Measurements from ENCODE around the gene SPATA6L. TPM values are rescaled to one million over a fixed set of nuclear protein-coding genes. Genes with fewer than 3 reads are reported as not detected.

SPATA6L gene
- polyA plus RNA-seq, 1 of the 3 experiments (the other 2 are of a cell fraction): 0.44 TPM

GRCh38 chr9:4678679-4679267, 12.5 kb upstream of the SPATA6L start:
- Histone ChIP-seq H3K9me3 (no peaks in the 10 kb centered on the region), H3K4me2 (peak overlapping the region; percentile 95), H3F3A (replicated peaks; ENCODE audit: insufficient read depth) (peaks cover 14% of the 10 kb centered on the region), H4K20me1 (ENCODE audit: insufficient read depth) (no peaks in the 10 kb centered on the region), H3K79me2 (ENCODE audit: insufficient read depth) (peaks cover 41% of the 10 kb centered on the region), H3K27me3 (ENCODE audit: insufficient read depth) (no peaks in the 10 kb centered on the region), H3K9me2 (no peaks in the 10 kb centered on the region), H3K9ac (peak overlapping the region; percentile 91), H3K36me3 (replicated peaks in 1 of 2; ENCODE audit: control insufficient read depth in 1 of 2, insufficient read depth in 2 of 2, low read length in 1 of 2) (peaks cover 0 to 3% of the 10 kb centered on the region in 2 experiments), H3K27ac (ENCODE audit: low read depth in 2 of 2, low read length in 1 of 2) (peak overlapping the region; percentile 96 to 97), H2AFZ (ENCODE audit: low read depth) (peak overlapping the region; percentile 88), H3K4me3 (ENCODE audit: low read depth in 2 of 2, low read length in 1 of 2) (peak overlapping the region; percentile 80 to 85), H3K4me1 (ENCODE audit: control insufficient read depth in 1 of 2, insufficient read depth in 2 of 2, low read depth in 1 of 2, low read length in 1 of 2) (peaks cover 3 to 5% of the 10 kb centered on the region in 2 experiments; a peak in 3 of 4 replicates)
- ChIA-PET CTCF (interaction anchor here (1.3 to 1.4 kb wide), 2 partner anchors 16 to 62 kb away, joined by 3 to 6 read pairs; partner anchors contain the start of gene PLPP6), POLR2A (interaction anchor here (1.0 to 1.4 kb wide), 6 partner anchors 13 to 62 kb away, joined by 3 to 17 read pairs (median 5); partner anchors contain the start of genes PLPP6 and SPATA6L)
- WGBS (ENCODE audit: low lambda C conversion rate): 2% methylated on average over 16 of the region's 16 CpGs
- TF ChIP-seq YY1 (IDR thresholded peaks at IDR 0.05; ENCODE audit: low read depth): peak; percentile 80; the same call in 1 of the 2 replicates
- peak; percentile 82 for TF ChIP-seq MAX (IDR thresholded peaks at IDR 0.05; ENCODE audit: low read depth)
- TF ChIP-seq USF2 (IDR thresholded peaks at IDR 0.05; ENCODE audit: borderline replicate concordance, low read depth, low read length): no peak
- peak; percentile 28 for DNase-seq

GRCh38 chr9:4677392-4677791, 11.1 kb upstream of the SPATA6L start:
- 89% methylated on average over 3 of the region's 3 CpGs for WGBS (ENCODE audit: low lambda C conversion rate)
- Histone ChIP-seq H3K27ac (ENCODE audit: low read depth in 2 of 2, low read length in 1 of 2) (no peak overlapping the region), H3K36me3 (replicated peaks in 1 of 2; ENCODE audit: control insufficient read depth in 1 of 2, insufficient read depth in 2 of 2, low read length in 1 of 2) (no peaks in the 10 kb centered on the region), H3K4me2 (no peak overlapping the region), H3K79me2 (ENCODE audit: insufficient read depth) (peaks cover 30% of the 10 kb centered on the region), H3F3A (replicated peaks; ENCODE audit: insufficient read depth) (peaks cover 14% of the 10 kb centered on the region), H3K4me1 (ENCODE audit: control insufficient read depth in 1 of 2, insufficient read depth in 2 of 2, low read depth in 1 of 2, low read length in 1 of 2) (peaks cover 3 to 5% of the 10 kb centered on the region in 2 experiments; a peak in 3 of 4 replicates), H3K27me3 (ENCODE audit: insufficient read depth) (no peaks in the 10 kb centered on the region), H3K4me3 (ENCODE audit: low read depth in 2 of 2, low read length in 1 of 2) (no peak overlapping the region), H3K9me3 (no peaks in the 10 kb centered on the region), H3K9me2 (no peaks in the 10 kb centered on the region), H4K20me1 (ENCODE audit: insufficient read depth) (no peaks in the 10 kb centered on the region), H2AFZ (ENCODE audit: low read depth) (no peak overlapping the region), H3K9ac (no peak overlapping the region)
- DNase-seq: no peak
- POLR2A ChIA-PET: no interaction called here
- TF ChIP-seq REST (IDR thresholded peaks at IDR 0.05; ENCODE audit: low read depth, low read length) (no peak), RCOR1 (IDR thresholded peaks at IDR 0.05; ENCODE audit: low read length) (no peak), EP300 (IDR thresholded peaks at IDR 0.05; ENCODE audit: borderline replicate concordance in 1 of 2, low read depth in 1 of 2, low read length in 1 of 2) (no peak), TEAD4 (IDR thresholded peaks at IDR 0.05; ENCODE audit: borderline replicate concordance, insufficient read depth) (no peak)
- CTCF ChIA-PET: interaction anchor here (1.0 kb wide), 1 partner anchor 11 kb away, joined by 5 read pairs; the partner anchor contains the start of gene SPATA6L

Measured in SK-N-SH (cell line).